H1 (cell line): ENCODE results near the gene HSF5. TPM values are rescaled to one million over a fixed set of nuclear protein-coding genes. Genes with fewer than 3 reads are reported as not detected.

Source experiments
- CTCF ChIA-PET: fragments of 300-600 bp; sonication (Branson Sonifier 250); formaldehyde crosslinking; loops from one replicate; lab custom pipeline; 2021; ENCODE audit not compliant: partially characterized antibody; lab: Charles Lee
- POLR2A ChIA-PET: fragments of 300-600 bp; sonication (Branson Sonifier 250); formaldehyde crosslinking; loops from one replicate; lab custom pipeline; 2021; ENCODE audit warnings: inconsistent platforms; ENCODE audit not compliant: partially characterized antibody; lab: Charles Lee
- DNase-seq, 2 experiments: peaks; one replicate each; pipeline versions ENCODE4 v3.0.0 to v3.0.0-alpha.2; 2010 to 2022; ENCODE audit warnings: low spot score in 2 of 2, low read depth in 1 of 2, mixed read lengths in 1 of 2
- FAIRE-seq: peaks from 2 replicates; lab custom pipeline; 2011; peaks lifted over from hg19 to GRCh38; lab: Jason Lieb, UNC
- H2AFZ ChIP-seq: 2 replicates; pipeline ENCODE4 v1.8.1; 2012; ENCODE audit warnings: low read length, inconsistent platforms
- H2AK5ac ChIP-seq: 2 replicates; pipeline ENCODE4 v1.6.1; 2013; ENCODE audit warnings: low read depth, low read length
- H2BK120ac ChIP-seq: replicated peaks from 2 replicates; pipeline ENCODE3; 2013; ENCODE audit warnings: low read depth, low read length, inconsistent platforms
- H2BK12ac ChIP-seq: 2 replicates; pipeline ENCODE4 v1.6.1; 2013; ENCODE audit warnings: low read depth, low read length
- H2BK15ac ChIP-seq: 2 replicates; pipeline ENCODE4 v1.6.1; 2013; ENCODE audit warnings: low read length
- H2BK20ac ChIP-seq: 2 replicates; pipeline ENCODE4 v1.6.1; 2013; ENCODE audit warnings: low read length
- H2BK5ac ChIP-seq: 2 replicates; pipeline ENCODE4 v1.6.1; 2013; ENCODE audit warnings: low read depth, low read length
- H3K14ac ChIP-seq: 2 replicates; pipeline ENCODE4 v1.6.1; 2013; ENCODE audit warnings: inconsistent platforms; ENCODE audit not compliant: insufficient read length
- H3K18ac ChIP-seq: 2 replicates; pipeline ENCODE4 v1.6.1; 2013; ENCODE audit warnings: low read length; ENCODE audit errors: extremely low read depth
- H3K23ac ChIP-seq: 2 replicates; pipeline ENCODE4 v1.6.1; 2013; ENCODE audit warnings: inconsistent platforms; ENCODE audit not compliant: insufficient read length
- H3K23me2 ChIP-seq: 2 replicates; pipeline ENCODE4 v1.6.1; 2013; ENCODE audit warnings: low read depth, low read length
- H3K27ac ChIP-seq: 2 replicates; pipeline ENCODE4 v1.6.1; 2011; ENCODE audit warnings: low read depth, low read length, inconsistent platforms
- H3K27me3 ChIP-seq, 4 experiments: replicated peaks in 1 of 4; 1 replicate in 1 of 4; 2 replicates in 3 of 4; pipeline versions ENCODE4 v1.6.1 to v1.8.1; 2011 to 2013; ENCODE audit warnings: low read length in 3 of 4, mild to moderate bottlenecking in 3 of 4, inconsistent platforms in 2 of 4, mixed read lengths in 2 of 4, moderate library complexity in 1 of 4; ENCODE audit not compliant: control insufficient read depth in 3 of 4, insufficient read depth in 3 of 4; ENCODE audit errors: extremely low read depth in 1 of 4
- H3K36me3 ChIP-seq, 4 experiments: 2 replicates each; pipeline versions ENCODE4 v1.6.1 to v1.8.1; 2011 to 2013; ENCODE audit warnings: mild to moderate bottlenecking in 4 of 4, low read length in 3 of 4, moderate library complexity in 2 of 4, control low read depth in 1 of 4, inconsistent platforms in 1 of 4; ENCODE audit not compliant: insufficient read depth in 4 of 4, control insufficient read depth in 2 of 4
- H3K4ac ChIP-seq: replicated peaks from 2 replicates; pipeline ENCODE3; 2013; ENCODE audit warnings: low read length, low read depth, mixed read lengths, inconsistent platforms; ENCODE audit not compliant: insufficient read length
- H3K4me1 ChIP-seq, 4 experiments: replicated peaks in 1 of 4; 1 replicate in 1 of 4; 2 replicates in 3 of 4; pipeline versions ENCODE4 v1.6.1 to v1.8.1; 2011 to 2013; ENCODE audit warnings: low read length in 3 of 4, inconsistent platforms in 2 of 4, mixed read lengths in 1 of 4; ENCODE audit not compliant: insufficient read depth in 4 of 4, control insufficient read depth in 3 of 4
- H3K4me2 ChIP-seq, 2 experiments: 2 replicates each; pipeline versions ENCODE4 v1.6.1 to v1.8.1; 2011 to 2013; ENCODE audit warnings: low read depth in 2 of 2, low read length in 2 of 2, control low read depth in 1 of 2, inconsistent platforms in 1 of 2, mild to moderate bottlenecking in 1 of 2; ENCODE audit not compliant: insufficient read depth in 1 of 2
- H3K4me3 ChIP-seq, 4 experiments: fragments of 200-600, 300-600 bp in 1 of 4; sonication (generic), shearing (Covaris generic), sonication (Bioruptor Twin) in 1 of 4; 2 replicates each; pipeline versions ENCODE4 v1.5.1 to v1.8.1; 2011 to 2016; ENCODE audit warnings: low read length in 4 of 4, low read depth in 3 of 4, control low read depth in 2 of 4, inconsistent platforms in 2 of 4, mild to moderate bottlenecking in 2 of 4, mixed read lengths in 1 of 4, moderate library complexity in 1 of 4; ENCODE audit not compliant: insufficient read depth in 2 of 4; ENCODE audit errors: extremely low read depth in 1 of 4
- H3K56ac ChIP-seq: replicated peaks from 2 replicates; pipeline ENCODE3; 2013; ENCODE audit warnings: low read depth, mild to moderate bottlenecking, mixed read lengths, low read length, inconsistent platforms; ENCODE audit not compliant: insufficient read length
- H3K79me1 ChIP-seq: 2 replicates; pipeline ENCODE4 v1.6.1; 2013; ENCODE audit warnings: low read depth, low read length, control low read depth
- H3K79me2 ChIP-seq, 2 experiments: 2 replicates each; pipeline versions ENCODE4 v1.6.1 to v1.8.1; 2012 to 2013; ENCODE audit warnings: low read length in 2 of 2, mild to moderate bottlenecking in 2 of 2, inconsistent platforms in 1 of 2; ENCODE audit not compliant: insufficient read depth in 2 of 2, control insufficient read depth in 1 of 2
- H3K9ac ChIP-seq, 4 experiments: replicated peaks in 1 of 4; 1 replicate in 1 of 4; 2 replicates in 3 of 4; pipeline versions ENCODE4 v1.6.1 to v1.8.1; 2011 to 2013; ENCODE audit warnings: low read depth in 3 of 4, low read length in 3 of 4, control low read depth in 2 of 4, mild to moderate bottlenecking in 2 of 4, moderate library complexity in 2 of 4, inconsistent platforms in 1 of 4; ENCODE audit errors: extremely low read depth in 1 of 4
- H3K9me3 ChIP-seq, 2 experiments: 2 replicates each; pipeline versions ENCODE4 v1.6.1 to v1.8.1; 2012 to 2013; ENCODE audit warnings: mild to moderate bottlenecking in 2 of 2, moderate library complexity in 2 of 2, control low read depth in 1 of 2, inconsistent platforms in 1 of 2, low read depth in 1 of 2, low read length in 1 of 2, mixed read lengths in 1 of 2; ENCODE audit not compliant: insufficient read depth in 2 of 2
- H4K20me1 ChIP-seq, 2 experiments: replicated peaks in 1 of 2; 2 replicates each; pipeline versions ENCODE3 to v1.8.1; 2011 to 2013; ENCODE audit warnings: inconsistent platforms in 2 of 2, low read length in 2 of 2, mild to moderate bottlenecking in 1 of 2; ENCODE audit not compliant: insufficient read depth in 2 of 2, control insufficient read depth in 1 of 2
- H4K5ac ChIP-seq: 2 replicates; pipeline ENCODE4 v1.6.1; 2013; ENCODE audit warnings: low read length, low read depth, mixed read lengths, inconsistent platforms; ENCODE audit not compliant: insufficient read length
- H4K8ac ChIP-seq: 2 replicates; pipeline ENCODE4 v1.8.0; 2013; ENCODE audit warnings: mild to moderate bottlenecking, moderate library complexity, low read length, inconsistent platforms; ENCODE audit not compliant: insufficient read depth; ENCODE audit errors: extremely low read depth
- H4K91ac ChIP-seq: replicated peaks from 2 replicates; pipeline ENCODE3; 2013; ENCODE audit warnings: low read length, mixed read lengths, inconsistent platforms; ENCODE audit not compliant: insufficient read length
- EP300 ChIP-seq, 2 experiments: IDR thresholded peaks; 1 replicate in 1 of 2; 2 replicates in 1 of 2; pipeline ENCODE4 v1.6.1; 2011 to 2012; ENCODE audit warnings: low read depth in 2 of 2, low read length in 2 of 2, mild to moderate bottlenecking in 2 of 2, borderline replicate concordance in 1 of 2, inconsistent platforms in 1 of 2, moderate library complexity in 1 of 2
- GTF2F1 ChIP-seq: IDR thresholded peaks from 2 replicates; pipeline ENCODE4 v1.6.1; 2012; ENCODE audit warnings: low read depth, low read length, improper control_type of control experiment, borderline replicate concordance
- KDM4A ChIP-seq: IDR thresholded peaks from one replicate; pipeline ENCODE4 v1.7.1; 2012; ENCODE audit warnings: low read depth, mild to moderate bottlenecking, moderate library complexity, low read length, inconsistent platforms; ENCODE audit not compliant: severe bottlenecking
- NANOG ChIP-seq: IDR thresholded peaks from 2 replicates; pipeline ENCODE4 v1.6.1; 2011; ENCODE audit warnings: low read length, low read depth, mild to moderate bottlenecking, inconsistent platforms; ENCODE audit not compliant: insufficient read depth, poor library complexity, severe bottlenecking
- PHF8 ChIP-seq: fragments of 200-600 bp; sonication (generic); conservative IDR thresholded peaks from 2 replicates; pipeline ENCODE4 v1.7.1; 2012; ENCODE audit warnings: low read depth, mild to moderate bottlenecking, inconsistent platforms, low read length, moderate library complexity
- SP4 ChIP-seq: IDR thresholded peaks from 2 replicates; pipeline ENCODE4 v1.6.1; 2012; ENCODE audit warnings: low read length, inconsistent platforms
- SUZ12 ChIP-seq: fragments of 200-600 bp; sonication (generic); IDR thresholded peaks from 2 replicates; pipeline ENCODE4 v1.6.1; 2012; ENCODE audit warnings: mild to moderate bottlenecking, inconsistent platforms, low read length, moderate library complexity, mixed read lengths
- ZNF274 ChIP-seq: IDR thresholded peaks from 2 replicates; pipeline ENCODE4 v1.7.0; 2012; ENCODE audit warnings: low read length, borderline replicate concordance; ENCODE audit errors: extremely low read depth
- polyA plus RNA-seq, 7 experiments: library from polyadenylated mRNA; depleted of rRNA in 3 of 7; stranded (reverse) in 5 of 7; unstranded in 2 of 7; fragments of >200 nt in 5 of 7; fragments of 200-250 nt in 2 of 7; gene quantifications; 1 replicate in 5 of 7; 2 replicates in 1 of 7; 4 replicates in 1 of 7; pipeline versions ENCODE4 v1.2.1 to v1.2.3, GENCODE V29; 2011 to 2013; ENCODE audit warnings: missing spikeins in 2 of 7, mixed read lengths in 2 of 7
- total RNA-seq: library from RNA; stranded (reverse); fragmentation: NEBNext Ultra II Directional; extraction: Animal tissue kit (Norgen Biotek cat#: 25700); gene quantifications from 2 replicates; pipeline ENCODE4 v1.2.1, GENCODE V29; 2021
- TF ChIP-seq, protein P1 (sequence below), 3 experiments: IDR thresholded peaks; 1 replicate in 2 of 3; 2 replicates in 1 of 3; pipeline versions ENCODE4 v1.5.1 to v1.6.1; 2011; ENCODE audit warnings: low read length in 3 of 3, mild to moderate bottlenecking in 3 of 3, inconsistent platforms in 2 of 3, low read depth in 1 of 3, moderate library complexity in 1 of 3; ENCODE audit not compliant: insufficient read depth in 1 of 3; ENCODE audit errors: control extremely low read depth in 1 of 3
- TF ChIP-seq, protein P2 (sequence below): IDR thresholded peaks from 2 replicates; pipeline ENCODE4 v1.6.1; 2012; ENCODE audit warnings: inconsistent platforms

HSF5 gene
- total and polyA plus RNA-seq, 2 of the 8 experiments (the other 6 are each of a cell fraction or from before 2014, with no cell fraction given) = not detected

DNA sequence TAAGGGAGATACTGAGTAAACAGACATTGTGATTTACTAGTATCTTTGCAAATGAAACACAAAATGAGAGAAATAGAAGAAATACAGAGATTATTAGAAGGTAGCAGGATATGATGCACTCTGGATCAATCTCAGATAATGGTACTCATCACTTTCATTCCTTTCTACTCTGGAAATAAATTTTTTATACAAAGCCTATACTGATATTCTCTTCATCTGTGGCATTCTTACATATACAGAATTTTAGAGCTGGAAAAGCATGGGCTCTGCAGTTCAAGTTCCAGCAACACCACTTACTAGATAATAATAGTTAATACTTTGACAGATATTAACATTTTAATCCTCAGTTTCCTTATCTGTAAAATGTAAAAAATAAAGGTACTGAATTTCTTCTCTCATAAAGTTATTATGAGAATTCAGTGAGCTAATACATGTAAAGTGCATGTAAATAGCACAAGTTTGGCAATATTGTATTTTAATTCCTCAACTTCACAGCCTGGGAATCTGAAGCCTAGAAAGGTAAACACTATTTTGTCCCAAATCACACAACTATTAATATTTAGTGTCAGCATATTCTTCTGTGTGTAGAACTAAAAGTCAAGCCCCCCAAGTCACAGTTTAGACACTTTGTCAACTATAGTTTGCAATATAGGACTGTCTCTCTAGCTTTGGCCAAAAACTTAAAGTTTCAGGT lies 77.3 kb downstream of the HSF5 start:
- no peak for FAIRE-seq
- no peaks in the 10 kb centered on the region; a peak in 2 of 7 replicates for H3K27me3 ChIP-seq
- CTCF ChIA-PET = interaction anchor here (0.7 to 1.2 kb wide), 2 partner anchors 94 to 674 kb away, joined by 3 read pairs; no protein-coding TSS in a partner anchor
- no peak overlapping the region for H2AFZ ChIP-seq
- no peak overlapping the region for H2BK15ac ChIP-seq
- H4K20me1 ChIP-seq = no peaks in the 10 kb centered on the region
- no peaks in the 10 kb centered on the region for H3K79me2 ChIP-seq
- H2BK120ac ChIP-seq = no peak overlapping the region
- no peak overlapping the region for H4K8ac ChIP-seq
- no peak overlapping the region for H2BK5ac ChIP-seq
- no peaks in the 10 kb centered on the region; the same call in 1 of the 2 replicates for H3K23me2 ChIP-seq
- H3K14ac ChIP-seq = no peak overlapping the region
- H2BK20ac ChIP-seq = no peak overlapping the region
- no peak overlapping the region for H3K23ac ChIP-seq
- no peak overlapping the region for H4K5ac ChIP-seq
- no peak overlapping the region for H3K4ac ChIP-seq
- no peak overlapping the region for H3K18ac ChIP-seq
- H3K56ac ChIP-seq = no peak overlapping the region
- H3K36me3 ChIP-seq = no peaks in the 10 kb centered on the region
- no peaks in the 10 kb centered on the region for H3K9me3 ChIP-seq
- no peak overlapping the region for H2BK12ac ChIP-seq
- H4K91ac ChIP-seq = no peak overlapping the region
- H2AK5ac ChIP-seq = no peak overlapping the region
- no peak overlapping the region for H3K4me2 ChIP-seq
- no peaks in the 10 kb centered on the region; a peak in 1 of 7 replicates for H3K4me1 ChIP-seq
- no peak overlapping the region for H3K4me3 ChIP-seq
- no peaks in the 10 kb centered on the region for H3K79me1 ChIP-seq
- H3K9ac ChIP-seq = no peak overlapping the region
- H3K27ac ChIP-seq = no peak overlapping the region
- POLR2A ChIA-PET = no interaction called here
- no peak for DNase-seq
- TF ChIP-seq, protein P1, sequence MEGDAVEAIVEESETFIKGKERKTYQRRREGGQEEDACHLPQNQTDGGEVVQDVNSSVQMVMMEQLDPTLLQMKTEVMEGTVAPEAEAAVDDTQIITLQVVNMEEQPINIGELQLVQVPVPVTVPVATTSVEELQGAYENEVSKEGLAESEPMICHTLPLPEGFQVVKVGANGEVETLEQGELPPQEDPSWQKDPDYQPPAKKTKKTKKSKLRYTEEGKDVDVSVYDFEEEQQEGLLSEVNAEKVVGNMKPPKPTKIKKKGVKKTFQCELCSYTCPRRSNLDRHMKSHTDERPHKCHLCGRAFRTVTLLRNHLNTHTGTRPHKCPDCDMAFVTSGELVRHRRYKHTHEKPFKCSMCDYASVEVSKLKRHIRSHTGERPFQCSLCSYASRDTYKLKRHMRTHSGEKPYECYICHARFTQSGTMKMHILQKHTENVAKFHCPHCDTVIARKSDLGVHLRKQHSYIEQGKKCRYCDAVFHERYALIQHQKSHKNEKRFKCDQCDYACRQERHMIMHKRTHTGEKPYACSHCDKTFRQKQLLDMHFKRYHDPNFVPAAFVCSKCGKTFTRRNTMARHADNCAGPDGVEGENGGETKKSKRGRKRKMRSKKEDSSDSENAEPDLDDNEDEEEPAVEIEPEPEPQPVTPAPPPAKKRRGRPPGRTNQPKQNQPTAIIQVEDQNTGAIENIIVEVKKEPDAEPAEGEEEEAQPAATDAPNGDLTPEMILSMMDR (IDR thresholded peaks at IDR 0.05; ENCODE audit: control extremely low read depth in 1 of 3, insufficient read depth in 1 of 3, low read depth in 1 of 3, low read length in 3 of 3) = no peak
- TF ChIP-seq GTF2F1 (no peak), PHF8 (no peak), SUZ12 (no peak), NANOG (no peak), EP300 (IDR thresholded peaks at IDR 0.05; ENCODE audit: borderline replicate concordance in 1 of 2, low read depth in 2 of 2, low read length in 2 of 2) (no peak), SP4 (no peak), ZNF274 (no peak), KDM4A (no peak)
- TF ChIP-seq, protein P2, sequence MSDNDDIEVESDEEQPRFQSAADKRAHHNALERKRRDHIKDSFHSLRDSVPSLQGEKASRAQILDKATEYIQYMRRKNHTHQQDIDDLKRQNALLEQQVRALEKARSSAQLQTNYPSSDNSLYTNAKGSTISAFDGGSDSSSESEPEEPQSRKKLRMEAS = no peak
